ENCODE measurements around the gene SGCD. TPM values are rescaled to one million over a fixed set of nuclear protein-coding genes. Genes with fewer than 3 reads are reported as not detected.
A peak's percentile ranks its signal among the peaks of the same experiment; 100 is the strongest.

SGCD gene
- total and polyA plus RNA-seq, 4 donors: 0.79 to 20.9 (median 6.0) TPM

GRCh38 chr5:156513123-156513815 is 186.3 kb downstream of the SGCD start:
- WGBS, 2 donors: 14 to 30% methylated on average over 2 of the region's 2 CpGs
- H3K36me3 ChIP-seq (ENCODE audit: control insufficient read depth in 4 of 4, insufficient read depth in 4 of 4, low read length in 4 of 4): peaks cover 0 to 3% (median 0%) of the 10 kb centered on the region in 4 donors
- no peak overlapping the region for H3K27ac ChIP-seq (ENCODE audit: low read depth in 1 of 2, low read length in 1 of 2)
- DNase-seq: no peak
- peaks cover 0 to 7% (median 0%) of the 10 kb centered on the region in 4 donors for H3K9me3 ChIP-seq (ENCODE audit: control insufficient read depth in 4 of 4, insufficient read depth in 3 of 4, low read length in 3 of 4)
- no peaks in the 10 kb centered on the region for H3K27me3 ChIP-seq (ENCODE audit: control insufficient read depth in 3 of 3, insufficient read depth in 3 of 3, low read length in 2 of 3)
- no peak for TF ChIP-seq CTCF (IDR thresholded peaks at IDR 0.05; ENCODE audit: control extremely low read depth, extremely low read depth)
- peaks cover 0 to 19% (median 4%) of the 10 kb centered on the region in 5 donors for H3K4me1 ChIP-seq (ENCODE audit: control insufficient read depth in 5 of 5, insufficient read depth in 5 of 5, low read length in 5 of 5)
- H3K4me3 ChIP-seq: no peak overlapping the region
- H3K9ac ChIP-seq (ENCODE audit: insufficient read depth in 1 of 2, low read length in 2 of 2): no peak overlapping the region
- ATAC-seq (ENCODE audit: insufficient read depth, low FRiP score): no peak

- H3K27me3 ChIP-seq (ENCODE audit: control insufficient read depth in 3 of 3, insufficient read depth in 3 of 3, low read length in 2 of 3): no peaks in the 10 kb centered on the region
- no peak for TF ChIP-seq CTCF (IDR thresholded peaks at IDR 0.05; ENCODE audit: control extremely low read depth, extremely low read depth)
- H3K4me1 ChIP-seq (ENCODE audit: control insufficient read depth in 5 of 5, insufficient read depth in 5 of 5, low read length in 5 of 5): peaks cover 0 to 19% (median 4%) of the 10 kb centered on the region in 5 donors
- ATAC-seq (ENCODE audit: insufficient read depth, low FRiP score) (no peak), DNase-seq (peak in 2 of 3 donors; percentile 81 to 84)
- H3K9ac ChIP-seq (ENCODE audit: insufficient read depth in 1 of 2, low read length in 2 of 2): no peak overlapping the region
- H3K9me3 ChIP-seq (ENCODE audit: control insufficient read depth in 4 of 4, insufficient read depth in 3 of 4, low read length in 3 of 4): peaks cover 0 to 7% (median under 1%) of the 10 kb centered on the region in 4 donors
- H3K36me3 ChIP-seq (ENCODE audit: control insufficient read depth in 4 of 4, insufficient read depth in 4 of 4, low read length in 4 of 4): peaks cover 0 to 3% (median 0%) of the 10 kb centered on the region in 4 donors
- H3K27ac ChIP-seq (ENCODE audit: low read depth in 1 of 2, low read length in 1 of 2): no peak overlapping the region
- H3K4me3 ChIP-seq: no peak overlapping the region
- 60 to 83% methylated on average over 2 of the region's 2 CpGs for WGBS, 2 donors
Measured at GRCh38 chr5:156515121-156515520, 188.2 kb downstream of the SGCD start.

DNA sequence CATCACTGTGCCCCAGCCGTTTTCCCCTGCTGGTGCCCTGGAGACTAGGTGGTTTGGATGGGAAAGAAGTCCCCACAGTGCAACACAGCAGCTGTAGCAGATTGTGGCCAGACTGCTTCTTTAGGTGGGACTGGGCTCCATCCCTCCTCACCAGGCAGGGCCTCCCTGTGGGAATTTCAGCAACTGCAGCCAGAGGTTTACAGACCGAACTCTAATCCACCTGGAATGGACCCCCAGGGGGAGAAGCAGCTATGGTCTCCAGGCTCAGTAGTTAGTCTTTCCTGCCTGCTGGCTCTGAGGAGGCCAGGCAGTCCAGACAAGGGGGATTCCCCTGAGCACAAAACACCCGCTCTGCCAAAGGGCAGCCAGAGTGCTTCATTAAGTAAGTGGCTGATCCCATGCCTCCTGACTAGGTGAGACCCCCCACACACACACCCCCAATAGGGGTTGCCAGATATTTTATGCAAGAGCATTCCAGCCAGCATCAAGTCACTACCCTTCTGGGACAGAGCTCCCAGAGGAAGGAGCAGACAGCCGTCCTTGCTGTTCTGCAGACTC is 188.9 kb downstream of the SGCD start:
- H3K4me3 ChIP-seq: no peak overlapping the region
- DNase-seq (peak; percentile 50 to 61 (median 51)), ATAC-seq (ENCODE audit: insufficient read depth, low FRiP score) (no peak)
- peaks cover 0 to 7% (median 2%) of the 10 kb centered on the region in 4 donors for H3K9me3 ChIP-seq (ENCODE audit: control insufficient read depth in 4 of 4, insufficient read depth in 3 of 4, low read length in 3 of 4)
- no peaks in the 10 kb centered on the region for H3K27me3 ChIP-seq (ENCODE audit: control insufficient read depth in 3 of 3, insufficient read depth in 3 of 3, low read length in 2 of 3)
- peaks cover 0 to 19% (median 4%) of the 10 kb centered on the region in 5 donors for H3K4me1 ChIP-seq (ENCODE audit: control insufficient read depth in 5 of 5, insufficient read depth in 5 of 5, low read length in 5 of 5)
- H3K36me3 ChIP-seq (ENCODE audit: control insufficient read depth in 4 of 4, insufficient read depth in 4 of 4, low read length in 4 of 4): peaks cover 0 to 3% (median 0%) of the 10 kb centered on the region in 4 donors
- no peak overlapping the region for H3K9ac ChIP-seq (ENCODE audit: insufficient read depth in 1 of 2, low read length in 2 of 2)
- WGBS, 2 donors: 69 to 85% methylated on average over 4 of the region's 4 CpGs
- H3K27ac ChIP-seq (ENCODE audit: low read depth in 1 of 2, low read length in 1 of 2): no peak overlapping the region
- no peak for TF ChIP-seq CTCF (IDR thresholded peaks at IDR 0.05; ENCODE audit: control extremely low read depth, extremely low read depth)
